Measurements from ENCODE around the gene CRACDL. TPM values are rescaled to one million over a fixed set of nuclear protein-coding genes. Genes with fewer than 3 reads are reported as not detected.

Gene CRACDL
- total and polyA plus RNA-seq, 2 of the 13 experiments (the other 11 are each of a cell fraction or from before 2014, with no cell fraction given), result 0.15 to 0.26 TPM

GRCh38 chr2:98894331-98895000 is 41.6 kb downstream of the CRACDL start (continued):
- TF ChIP-seq REST (IDR thresholded peaks at IDR 0.05; ENCODE audit: borderline replicate concordance in 1 of 2, low read depth in 1 of 2, low read length in 2 of 2) (no peak), PLRG1 (conservative IDR thresholded peaks at IDR 0.05) (no peak), ZNF20 (CRISPR knock-in tag; IDR thresholded peaks at IDR 0.05) (no peak), POLR2AphosphoS5 (IDR thresholded peaks at IDR 0.05; ENCODE audit: low read depth, low read length) (no peak)

- CTCF ChIA-PET (ENCODE audit: low intra/inter-chr PET ratio, low total read pairs), result no interaction called here
- FAIRE-seq, result no peak
- no peak for TF ChIP-seq MYC (CRISPR knock-in tag; IDR thresholded peaks at IDR 0.05; ENCODE audit: borderline replicate concordance)
- 58% methylated on average over 10 of the region's 10 CpGs for WGBS (ENCODE audit: low lambda C conversion rate)
- POLR2A ChIA-PET, result no interaction called here
- no TSS peak for BruUV-seq (replicated peaks)
- no peak for ATAC-seq
- H3K4me1 ChIP-seq (ENCODE audit: insufficient read depth, low read length), result no peaks in the 10 kb centered on the region
- no peaks in the 10 kb centered on the region for H4K20me1 ChIP-seq (ENCODE audit: insufficient read depth, low read length)
- in situ Hi-C loops (cut with HindIII; ENCODE audit: extremely low pct_ligation_motif_present, low pct_unique_long_range_greater_than_20kb) (no loop called here), intact Hi-C loops (cut with micrococcal nuclease; ENCODE audit: unreplicated experiment) (no loop called here)
- H2AFZ ChIP-seq (ENCODE audit: low read length), result no peak overlapping the region
- no peak overlapping the region for H3K27ac ChIP-seq (ENCODE audit: extremely low read length, insufficient read depth, low read length)
- H3K27me3 ChIP-seq (ENCODE audit: control insufficient read depth in 1 of 2, insufficient read depth in 2 of 2, low read length in 2 of 2), result peaks cover 3 to 33% of the 10 kb centered on the region in 2 experiments; a peak in 4 of 5 replicates
- no peaks in the 10 kb centered on the region for H3K9me3 ChIP-seq (ENCODE audit: low read length)
- no peak overlapping the region for H3K4me2 ChIP-seq (ENCODE audit: low read depth, low read length)
- H3K9ac ChIP-seq (ENCODE audit: insufficient read depth, low read depth, low read length), result no peak overlapping the region
- H3K4me3 ChIP-seq (replicated peaks in 1 of 3; ENCODE audit: insufficient read depth in 1 of 3, low read depth in 2 of 3, low read length in 3 of 3), result no peak overlapping the region
- no peak for DNase-seq (ENCODE audit: low spot score)
- H3K79me2 ChIP-seq (ENCODE audit: insufficient read depth, low read length), result no peaks in the 10 kb centered on the region
- H3K36me3 ChIP-seq (replicated peaks in 1 of 2; ENCODE audit: control insufficient read depth in 1 of 2, insufficient read depth in 2 of 2, low read length in 2 of 2), result no peaks in the 10 kb centered on the region
Measured at GRCh38 chr2:98893911-98894321, 42.1 kb downstream of the CRACDL start.
